ENCODE results near the gene FBXW4. TPM values are rescaled to one million over a fixed set of nuclear protein-coding genes. Genes with fewer than 3 reads are reported as not detected.
A peak's percentile ranks its signal among the peaks of the same experiment; 100 is the strongest.

The FBXW4 gene
- total RNA-seq, 1 experiment from 2014 or later: 38.2 TPM

- Histone ChIP-seq H3K27me3 (ENCODE audit: insufficient read depth, low read depth) (no peaks in the 10 kb centered on the region), H3K9me2 (ENCODE audit: insufficient read depth) (no peaks in the 10 kb centered on the region), H3K4me1 (replicated peaks; ENCODE audit: insufficient read depth) (no peaks in the 10 kb centered on the region), H3K9me3 (ENCODE audit: insufficient read depth, low read depth) (no peaks in the 10 kb centered on the region), H4K20me1 (ENCODE audit: insufficient read depth) (no peaks in the 10 kb centered on the region), H3F3A (ENCODE audit: insufficient read depth, low read depth) (no peaks in the 10 kb centered on the region), H3K27ac (no peak overlapping the region), H3K79me2 (ENCODE audit: low read depth) (no peaks in the 10 kb centered on the region), H3K36me3 (ENCODE audit: low read depth) (no peaks in the 10 kb centered on the region), H2AFZ (no peak overlapping the region), H3K4me2 (no peak overlapping the region), H3K4me3 (no peak overlapping the region)
- DNase-seq: no peak
- no TSS peak for BruUV-seq (replicated peaks)
- TF ChIP-seq CTCF (conservative IDR thresholded peaks at IDR 0.05): no peak
- TF ChIP-seq EZH2 (IDR thresholded peaks at IDR 0.05; ENCODE audit: low read depth): no peak
- ChIA-PET CTCF (no interaction called here), POLR2A (ENCODE audit: unreplicated experiment) (no interaction called here)
- intact Hi-C loops (cut with micrococcal nuclease; ENCODE audit: unreplicated experiment): no loop called here
These were observed 85.5 kb downstream of the FBXW4 start for GRCh38 chr10:101609481-101609880.

DNA sequence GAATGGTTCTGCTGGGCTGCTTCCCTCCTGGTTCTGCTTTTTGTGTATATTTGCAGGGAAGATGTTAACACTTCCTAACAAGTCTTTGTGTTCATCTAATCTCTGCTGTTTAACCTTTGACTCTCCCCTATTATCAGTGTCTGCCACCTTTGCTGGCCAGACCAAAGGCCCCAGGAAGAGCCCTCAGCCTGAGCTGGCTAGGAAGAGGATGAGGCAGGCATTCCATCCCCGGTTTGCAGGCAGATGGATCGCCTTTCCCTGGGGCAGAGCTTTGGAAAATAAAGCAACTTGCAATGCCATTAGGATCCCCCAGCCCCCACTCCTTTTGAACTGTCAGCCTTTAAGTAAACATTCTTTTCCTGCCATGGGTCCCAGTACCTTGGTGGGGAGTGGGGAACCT lies 87.8 kb downstream of the FBXW4 start:
- intact Hi-C loops (cut with micrococcal nuclease; ENCODE audit: unreplicated experiment): no loop called here
- no peak overlapping the region for H3K4me2 ChIP-seq
- no peaks in the 10 kb centered on the region for H3K9me2 ChIP-seq (ENCODE audit: insufficient read depth)
- H3K9me3 ChIP-seq (ENCODE audit: insufficient read depth, low read depth): no peaks in the 10 kb centered on the region
- CTCF ChIA-PET: no interaction called here
- no peaks in the 10 kb centered on the region for H3K27me3 ChIP-seq (ENCODE audit: insufficient read depth, low read depth)
- TF ChIP-seq EZH2 (IDR thresholded peaks at IDR 0.05; ENCODE audit: low read depth): no peak
- TF ChIP-seq CTCF (conservative IDR thresholded peaks at IDR 0.05): no peak
- POLR2A ChIA-PET (ENCODE audit: unreplicated experiment): no interaction called here
- H3K4me3 ChIP-seq: no peak overlapping the region
- DNase-seq: no peak
- H3K79me2 ChIP-seq (ENCODE audit: low read depth): no peaks in the 10 kb centered on the region
- H4K20me1 ChIP-seq (ENCODE audit: insufficient read depth): no peaks in the 10 kb centered on the region
- no peak overlapping the region for H2AFZ ChIP-seq
- BruUV-seq (replicated peaks): no TSS peak
- no peaks in the 10 kb centered on the region for H3F3A ChIP-seq (ENCODE audit: insufficient read depth, low read depth)
- H3K4me1 ChIP-seq (replicated peaks; ENCODE audit: insufficient read depth): no peaks in the 10 kb centered on the region
- H3K27ac ChIP-seq: no peak overlapping the region
- H3K36me3 ChIP-seq (ENCODE audit: low read depth): no peaks in the 10 kb centered on the region

DNA sequence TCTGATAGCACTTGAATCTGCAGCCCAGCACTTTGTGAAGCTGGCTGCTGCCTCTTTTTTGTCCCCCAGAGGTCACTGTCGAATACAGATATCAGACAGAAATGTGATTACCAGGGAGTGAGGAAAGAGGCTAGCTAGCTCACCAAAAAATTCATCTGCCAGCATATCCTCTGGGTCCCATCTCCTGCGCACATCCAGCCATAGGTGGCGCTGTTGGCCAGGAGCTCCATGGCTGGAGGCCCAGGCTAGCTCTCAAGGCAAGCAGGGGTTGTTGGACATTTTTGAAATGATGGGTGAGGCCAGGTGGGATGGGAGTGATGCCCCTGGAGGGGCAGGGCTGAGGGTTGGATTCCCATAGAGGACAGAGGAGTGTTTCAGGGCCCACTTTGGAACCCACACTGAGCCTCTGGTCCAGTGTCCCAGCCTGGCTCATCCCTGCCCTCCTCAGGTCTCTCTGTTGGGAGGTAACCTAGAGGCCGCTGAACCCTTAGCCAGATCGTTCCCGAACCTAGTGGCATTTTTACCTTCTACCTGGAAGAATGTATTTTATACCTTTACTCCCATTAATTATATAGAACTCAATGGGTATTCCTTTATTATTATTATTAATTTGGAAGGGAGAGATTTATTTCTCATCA lies 92.1 kb downstream of the FBXW4 start:
- ChIA-PET POLR2A (ENCODE audit: unreplicated experiment) (no interaction called here), CTCF (interaction anchor here (0.5 to 1.7 kb wide), 9 partner anchors 15 to 435 kb away, joined by 3 to 19 read pairs (median 3); partner anchors contain the start of genes DPCD and POLL)
- Histone ChIP-seq H2AFZ (no peak overlapping the region), H3K4me1 (replicated peaks; ENCODE audit: insufficient read depth) (no peaks in the 10 kb centered on the region), H3K36me3 (ENCODE audit: low read depth) (no peaks in the 10 kb centered on the region), H3K4me3 (no peak overlapping the region), H3K27me3 (ENCODE audit: insufficient read depth, low read depth) (no peaks in the 10 kb centered on the region), H3K79me2 (ENCODE audit: low read depth) (no peaks in the 10 kb centered on the region), H3K4me2 (no peak overlapping the region), H3K9me2 (ENCODE audit: insufficient read depth) (no peaks in the 10 kb centered on the region), H3F3A (ENCODE audit: insufficient read depth, low read depth) (no peaks in the 10 kb centered on the region), H3K9me3 (ENCODE audit: insufficient read depth, low read depth) (no peaks in the 10 kb centered on the region), H4K20me1 (ENCODE audit: insufficient read depth) (no peaks in the 10 kb centered on the region), H3K27ac (no peak overlapping the region)
- intact Hi-C loops (cut with micrococcal nuclease; ENCODE audit: unreplicated experiment): loop anchor here (1.0 to 2.0 kb wide), 2 partner anchors 178 to 470 kb away; no protein-coding TSS in a partner anchor
- DNase-seq: peak; percentile 58 to 69
- no peak for TF ChIP-seq EZH2 (IDR thresholded peaks at IDR 0.05; ENCODE audit: low read depth)
- TF ChIP-seq CTCF (conservative IDR thresholded peaks at IDR 0.05): peak; percentile 82
- no TSS peak for BruUV-seq (replicated peaks)
